ENCODE data around the gene LARGE1.

LARGE1 gene

DNA sequence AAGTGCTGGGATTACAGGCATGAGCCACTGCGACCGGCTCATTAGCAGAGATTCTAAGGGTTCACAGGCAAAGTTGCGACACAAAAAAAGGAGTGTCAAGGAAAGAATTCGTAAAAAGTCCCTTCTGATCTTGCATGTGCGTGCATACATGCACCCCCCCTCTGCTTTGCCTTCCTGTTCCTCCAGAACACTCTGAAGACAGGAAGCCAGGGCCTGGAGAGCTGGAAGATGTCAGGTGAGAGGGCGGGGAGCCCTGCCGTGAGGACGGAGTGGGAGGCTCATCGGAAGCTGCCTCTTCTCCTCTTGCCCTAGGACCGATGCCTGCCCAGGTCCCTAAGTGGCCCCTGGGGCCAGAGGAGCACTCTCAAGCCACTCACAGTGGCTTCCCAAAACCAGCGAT lies 89.1 kb downstream of the LARGE1 start:
- peaks cover 0 to 93% (median 60%) of the 10 kb centered on the region in 11 experiments; a peak in 17 of 22 replicates for H4K20me1 ChIP-seq
- H3K4me1 ChIP-seq: no peaks in the 10 kb centered on the region; a peak in 1 of 20 replicates
- no peaks in the 10 kb centered on the region for H3K27me3 ChIP-seq
- peaks cover 0 to 19% (median 2%) of the 10 kb centered on the region in 11 experiments; a peak in 13 of 22 replicates for H3K9me3 ChIP-seq (replicated peaks in 1 of 11)
- no peak overlapping the region for H3K4me3 ChIP-seq
- no peak overlapping the region for H3K27ac ChIP-seq
- TF ChIP-seq Cebpa-rat (IDR thresholded peaks at IDR 0.05): no peak
- H3K9ac ChIP-seq: no peak overlapping the region
- H3K36me3 ChIP-seq: peaks cover 0 to 34% (median 6%) of the 10 kb centered on the region in 11 experiments; a peak in 11 of 22 replicates
- H3K4me2 ChIP-seq: no peak overlapping the region

GRCh38 chr22:33829546-33830280 lies 90.6 kb downstream of the LARGE1 start:
- no peak for TF ChIP-seq Cebpa-rat (IDR thresholded peaks at IDR 0.05)
- Histone ChIP-seq H3K27me3 (no peaks in the 10 kb centered on the region), H3K9ac (no peak overlapping the region), H3K4me2 (no peak overlapping the region), H3K36me3 (peaks cover 0 to 45% (median 11%) of the 10 kb centered on the region in 11 experiments; a peak in 17 of 22 replicates), H3K4me1 (no peaks in the 10 kb centered on the region; a peak in 1 of 20 replicates), H3K27ac (no peak overlapping the region), H3K9me3 (replicated peaks in 1 of 11) (peaks cover 9 to 34% (median 16%) of the 10 kb centered on the region in 11 experiments), H4K20me1 (peaks cover 0 to 84% (median 47%) of the 10 kb centered on the region in 11 experiments; a peak in 15 of 22 replicates), H3K4me3 (no peak overlapping the region)

GRCh38 chr22:33828302-33828701 lies 92.0 kb downstream of the LARGE1 start:
- H3K4me3 ChIP-seq: no peak overlapping the region
- H3K36me3 ChIP-seq: peaks cover 3 to 51% (median 11%) of the 10 kb centered on the region in 11 experiments; a peak in 17 of 22 replicates
- no peak for TF ChIP-seq Cebpa-rat (IDR thresholded peaks at IDR 0.05)
- no peak overlapping the region for H3K4me2 ChIP-seq
- no peak overlapping the region for H3K9ac ChIP-seq
- peaks cover 0 to 78% (median 43%) of the 10 kb centered on the region in 11 experiments; a peak in 15 of 22 replicates for H4K20me1 ChIP-seq
- H3K9me3 ChIP-seq (replicated peaks in 1 of 11): peaks cover 9 to 46% (median 23%) of the 10 kb centered on the region in 11 experiments
- no peaks in the 10 kb centered on the region; a peak in 1 of 20 replicates for H3K4me1 ChIP-seq
- no peak overlapping the region for H3K27ac ChIP-seq
- no peaks in the 10 kb centered on the region for H3K27me3 ChIP-seq

DNA sequence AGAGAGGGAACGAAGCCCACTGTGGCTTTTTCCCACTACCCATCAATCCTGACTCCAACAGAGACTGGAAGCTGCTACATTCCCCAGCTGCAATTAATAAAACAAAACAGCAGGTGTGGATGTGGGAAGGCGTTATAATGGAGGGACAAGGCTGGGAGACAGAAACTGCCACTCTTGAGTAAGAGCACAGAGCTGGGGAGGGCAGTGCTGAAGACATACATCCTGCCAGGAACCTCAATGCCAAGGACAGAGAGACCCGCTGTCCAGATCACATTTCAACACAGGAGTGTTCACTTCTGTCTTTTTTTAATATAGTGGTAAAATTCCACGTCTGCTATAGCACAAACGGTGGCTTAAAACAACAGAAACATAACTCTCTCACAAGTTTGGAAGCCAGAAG lies 94.5 kb downstream of the LARGE1 start:
- H3K27me3 ChIP-seq: no peaks in the 10 kb centered on the region
- H3K4me2 ChIP-seq: no peak overlapping the region
- no peak overlapping the region for H3K27ac ChIP-seq
- H4K20me1 ChIP-seq: peaks cover 0 to 68% (median 34%) of the 10 kb centered on the region in 11 experiments; a peak in 14 of 22 replicates
- TF ChIP-seq Cebpa-rat (IDR thresholded peaks at IDR 0.05): no peak
- peaks cover 9 to 50% (median 24%) of the 10 kb centered on the region in 11 experiments for H3K9me3 ChIP-seq (replicated peaks in 1 of 11)
- peaks cover 0 to 10% (median 0%) of the 10 kb centered on the region in 10 experiments; a peak in 2 of 20 replicates for H3K4me1 ChIP-seq
- H3K36me3 ChIP-seq: peaks cover 3 to 56% (median 11%) of the 10 kb centered on the region in 11 experiments; a peak in 17 of 22 replicates
- H3K4me3 ChIP-seq: no peak overlapping the region
- no peak overlapping the region for H3K9ac ChIP-seq

DNA sequence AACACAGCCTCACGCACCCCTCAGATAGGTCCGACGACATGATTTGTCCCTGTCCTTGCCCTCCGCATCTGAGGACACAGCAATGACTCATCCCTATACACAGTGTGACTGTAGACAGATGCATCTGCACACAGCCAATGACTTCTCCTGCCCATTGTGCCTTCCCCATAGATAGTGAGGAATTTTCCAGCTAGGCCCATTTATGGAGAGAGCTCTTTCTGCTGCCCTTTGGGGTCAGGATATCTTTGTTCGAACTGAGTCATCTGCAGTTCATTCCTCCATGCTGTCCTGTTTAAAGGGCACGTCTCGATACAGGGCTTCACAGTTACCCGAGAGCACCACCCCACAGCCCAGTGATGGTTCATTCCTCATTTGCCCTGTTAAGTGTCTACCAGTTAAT lies 96.7 kb downstream of the LARGE1 start:
- H3K4me1 ChIP-seq: peaks cover 0 to 10% (median 0%) of the 10 kb centered on the region in 10 experiments; a peak in 5 of 20 replicates
- H3K36me3 ChIP-seq: peaks cover 4 to 57% (median 12%) of the 10 kb centered on the region in 11 experiments; a peak in 16 of 22 replicates
- no peak overlapping the region for H3K4me2 ChIP-seq
- peaks cover 0 to 58% (median 23%) of the 10 kb centered on the region in 11 experiments; a peak in 11 of 22 replicates for H4K20me1 ChIP-seq
- no peak overlapping the region for H3K27ac ChIP-seq
- H3K27me3 ChIP-seq: no peaks in the 10 kb centered on the region
- no peak overlapping the region for H3K4me3 ChIP-seq
- H3K9me3 ChIP-seq (replicated peaks in 1 of 11): peaks cover 9 to 50% (median 31%) of the 10 kb centered on the region in 11 experiments
- H3K9ac ChIP-seq: no peak overlapping the region
- TF ChIP-seq Cebpa-rat (IDR thresholded peaks at IDR 0.05): no peak

DNA sequence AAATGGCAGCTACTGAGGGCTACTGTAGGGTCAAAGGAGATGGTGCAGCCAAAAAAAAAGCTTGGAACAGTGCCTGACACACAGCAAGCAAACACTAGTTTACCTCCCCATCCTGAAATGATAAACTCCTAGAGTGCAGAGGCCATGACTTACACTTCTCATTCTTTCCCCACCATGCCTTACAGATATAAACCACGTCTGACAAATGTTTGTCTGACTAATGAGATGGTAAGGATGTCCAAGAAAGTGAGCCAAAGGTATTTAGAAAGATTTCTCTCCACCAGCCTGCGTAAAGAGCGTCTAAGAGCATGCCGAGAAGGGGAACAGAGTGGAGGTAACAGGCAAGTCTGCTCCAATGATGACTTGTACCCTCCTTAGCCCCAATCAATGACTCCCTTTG lies 99.0 kb downstream of the LARGE1 start:
- H4K20me1 ChIP-seq: peaks cover 0 to 59% (median 18%) of the 10 kb centered on the region in 11 experiments; a peak in 10 of 22 replicates
- peaks cover 9 to 35% (median 30%) of the 10 kb centered on the region in 11 experiments for H3K9me3 ChIP-seq (replicated peaks in 1 of 11)
- H3K27me3 ChIP-seq: no peaks in the 10 kb centered on the region
- H3K9ac ChIP-seq: no peak overlapping the region
- H3K27ac ChIP-seq: no peak overlapping the region
- H3K4me3 ChIP-seq: no peak overlapping the region
- H3K4me2 ChIP-seq: no peak overlapping the region
- H3K4me1 ChIP-seq: peaks cover 0 to 14% (median 0%) of the 10 kb centered on the region in 10 experiments; a peak in 6 of 20 replicates
- no peak for TF ChIP-seq Cebpa-rat (IDR thresholded peaks at IDR 0.05)
- peaks cover 4 to 45% (median 11%) of the 10 kb centered on the region in 11 experiments; a peak in 16 of 22 replicates for H3K36me3 ChIP-seq

DNA sequence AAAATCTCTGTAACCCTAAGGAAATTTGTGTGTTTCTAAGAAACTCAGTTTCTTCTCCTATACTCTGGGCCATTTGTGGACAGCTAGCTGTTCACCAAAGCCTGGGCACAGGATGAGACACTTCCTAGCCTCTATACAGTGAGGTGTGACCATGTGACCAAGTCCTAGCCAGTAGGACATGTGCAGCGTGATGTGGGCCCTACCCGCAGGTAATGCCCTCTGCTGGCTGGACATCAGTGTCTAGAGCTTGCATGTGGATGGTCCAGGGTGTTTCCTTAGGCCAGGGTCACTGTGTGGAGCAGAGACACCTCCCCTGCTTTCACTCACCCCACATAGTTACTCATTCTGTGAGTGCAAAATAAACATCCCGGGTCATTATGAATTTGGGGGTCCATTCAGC lies 100.5 kb downstream of the LARGE1 start:
- TF ChIP-seq Cebpa-rat (IDR thresholded peaks at IDR 0.05): no peak
- H3K9me3 ChIP-seq (replicated peaks in 1 of 11): peaks cover 0 to 19% (median 15%) of the 10 kb centered on the region in 11 experiments; a peak in 17 of 22 replicates
- H3K4me2 ChIP-seq: no peak overlapping the region
- no peak overlapping the region for H3K27ac ChIP-seq
- no peak overlapping the region for H3K4me3 ChIP-seq
- H3K9ac ChIP-seq: no peak overlapping the region
- H3K36me3 ChIP-seq: peaks cover 0 to 36% (median 7%) of the 10 kb centered on the region in 11 experiments; a peak in 8 of 22 replicates
- H3K4me1 ChIP-seq: peaks cover 0 to 14% (median 0%) of the 10 kb centered on the region in 10 experiments; a peak in 6 of 20 replicates
- H3K27me3 ChIP-seq: no peaks in the 10 kb centered on the region
- H4K20me1 ChIP-seq: peaks cover 0 to 70% (median 29%) of the 10 kb centered on the region in 11 experiments; a peak in 12 of 22 replicates

DNA sequence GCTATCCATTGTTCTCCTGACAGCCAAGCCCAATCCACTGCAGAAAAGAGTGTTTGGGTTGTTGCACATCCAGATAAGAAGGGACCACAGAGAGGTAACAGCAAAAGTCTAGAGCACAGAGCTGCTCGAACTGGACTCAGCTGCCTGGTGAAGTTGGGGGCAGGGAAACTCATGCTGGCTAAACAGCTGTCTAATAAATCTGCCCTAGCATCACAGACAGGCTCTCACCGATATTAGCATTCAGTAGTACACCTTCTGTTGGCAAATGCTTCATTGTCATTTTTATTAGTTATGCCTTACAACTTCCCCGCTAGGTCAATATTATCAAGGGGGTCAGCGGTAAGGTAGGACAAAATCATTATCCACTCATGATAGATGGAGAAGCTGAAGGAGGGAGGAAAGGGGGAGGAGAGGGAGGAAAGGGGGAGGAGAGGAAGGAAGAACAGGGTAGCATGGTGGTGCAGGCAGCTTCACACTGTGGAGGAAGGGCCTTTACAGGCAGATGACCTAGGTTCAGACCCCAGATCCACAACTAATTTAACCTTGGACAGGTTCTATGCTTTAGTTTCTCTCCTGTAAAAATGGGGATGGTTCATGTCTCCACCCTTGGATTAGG lies 102.7 kb downstream of the LARGE1 start:
- Histone ChIP-seq H3K4me2 (no peak overlapping the region), H3K9ac (no peak overlapping the region), H4K20me1 (peaks cover 0 to 71% (median 42%) of the 10 kb centered on the region in 11 experiments; a peak in 12 of 22 replicates), H3K4me3 (no peak overlapping the region), H3K9me3 (replicated peaks in 1 of 11) (peaks cover 0 to 12% (median 0%) of the 10 kb centered on the region in 11 experiments; a peak in 4 of 22 replicates), H3K27ac (no peak overlapping the region), H3K4me1 (peaks cover 0 to 14% (median 0%) of the 10 kb centered on the region in 10 experiments; a peak in 10 of 20 replicates), H3K27me3 (no peaks in the 10 kb centered on the region), H3K36me3 (peaks cover 0 to 52% (median 13%) of the 10 kb centered on the region in 11 experiments; a peak in 10 of 22 replicates)
- TF ChIP-seq Cebpa-rat (IDR thresholded peaks at IDR 0.05): no peak

All from BLaER1 treated with 17β-estradiol and CSF1 and Interleukin-3, amounts not matched to agents 10 nM and 100 nM (cell line).